Left forelimb (tissue), 1 donor: Measurements from ENCODE around the gene PSORS1C2.

Experiments used
- DNase-seq: peaks from one replicate; pipeline ENCODE4 v3.0.0-alpha.2; 2018; ENCODE audit warnings: low spot score

The PSORS1C2 gene

DNA sequence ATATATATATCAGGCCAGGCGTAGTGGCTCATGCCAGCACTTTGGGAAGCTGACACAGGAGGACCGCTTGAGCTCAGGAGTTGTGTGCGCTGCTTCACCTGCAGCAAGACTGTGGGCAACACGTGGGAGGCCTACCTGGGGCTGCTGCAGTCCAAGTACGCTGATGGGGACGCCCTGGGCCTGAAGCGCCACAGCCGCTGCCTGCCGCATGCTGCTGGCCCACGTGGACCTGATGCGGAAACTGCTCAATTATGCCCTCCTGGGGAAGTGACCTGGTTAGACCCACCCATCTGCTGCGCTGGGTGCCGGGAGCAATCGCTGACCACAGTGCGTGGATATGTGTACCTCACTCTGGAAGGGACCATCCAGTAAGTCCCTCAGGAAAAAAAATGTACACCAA lies 1.8 kb upstream of the PSORS1C2 start:
- DNase-seq, result no peak

DNA sequence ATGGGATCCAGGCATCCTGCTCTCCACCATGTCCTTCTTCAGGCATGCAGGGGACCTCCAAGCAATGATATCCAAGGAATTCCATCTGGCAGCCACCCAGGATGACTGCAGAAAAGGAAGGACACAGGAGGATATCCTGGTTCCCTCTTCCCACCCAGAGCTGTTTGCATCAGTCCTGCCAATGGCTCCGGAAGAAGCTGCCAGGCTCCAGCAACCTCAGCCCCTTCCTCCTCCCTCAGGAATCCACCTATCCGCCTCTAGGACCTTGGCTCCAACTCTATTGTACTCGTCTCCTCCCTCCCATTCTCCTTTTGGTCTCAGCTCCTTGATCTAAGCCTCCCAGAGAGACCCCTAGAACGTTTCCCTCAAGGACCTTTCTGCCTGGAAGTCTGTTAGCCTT lies 733 bp upstream of the PSORS1C2 start:
- no peak for DNase-seq

DNA sequence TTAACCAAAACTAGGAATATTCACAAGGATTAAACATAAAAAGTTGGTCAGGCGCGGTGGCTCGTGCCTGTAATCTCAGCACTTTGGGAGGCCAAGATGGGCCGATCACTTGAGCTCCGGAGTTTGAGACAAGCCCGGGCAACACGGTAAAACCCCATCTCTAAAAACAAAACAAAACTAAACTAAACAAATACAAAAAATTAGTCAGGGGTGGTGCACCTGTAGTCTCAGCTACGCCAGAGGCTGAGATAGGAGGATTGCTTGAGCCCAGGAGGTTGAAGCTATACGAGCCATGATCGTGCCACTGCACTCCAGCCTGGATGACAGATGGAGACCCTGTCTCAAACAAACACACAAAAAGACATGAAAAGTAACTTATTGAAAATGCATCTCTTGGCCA lies 3.2 kb downstream of the PSORS1C2 start:
- DNase-seq, result no peak

DNA sequence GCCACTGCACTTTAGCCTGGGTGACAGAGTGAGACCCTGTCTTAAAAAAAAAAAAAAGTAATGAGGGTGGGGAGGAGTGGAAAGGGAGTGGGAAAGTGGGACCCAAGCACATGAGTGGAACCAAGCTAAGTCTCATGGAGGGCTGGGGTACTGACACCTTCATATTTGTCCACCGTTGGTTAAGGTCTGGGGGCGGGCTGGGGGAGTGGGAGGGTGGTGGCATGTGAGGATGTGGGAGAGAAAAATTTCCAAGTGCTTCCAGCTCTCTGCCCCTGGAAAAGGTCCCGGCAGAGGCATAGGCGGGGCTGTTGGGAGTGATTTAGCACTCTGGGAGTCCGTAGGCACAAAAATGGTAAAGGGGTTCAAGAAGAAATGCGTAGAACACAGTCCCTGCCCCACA lies 6.1 kb downstream of the PSORS1C2 start:
- no peak for DNase-seq

DNA sequence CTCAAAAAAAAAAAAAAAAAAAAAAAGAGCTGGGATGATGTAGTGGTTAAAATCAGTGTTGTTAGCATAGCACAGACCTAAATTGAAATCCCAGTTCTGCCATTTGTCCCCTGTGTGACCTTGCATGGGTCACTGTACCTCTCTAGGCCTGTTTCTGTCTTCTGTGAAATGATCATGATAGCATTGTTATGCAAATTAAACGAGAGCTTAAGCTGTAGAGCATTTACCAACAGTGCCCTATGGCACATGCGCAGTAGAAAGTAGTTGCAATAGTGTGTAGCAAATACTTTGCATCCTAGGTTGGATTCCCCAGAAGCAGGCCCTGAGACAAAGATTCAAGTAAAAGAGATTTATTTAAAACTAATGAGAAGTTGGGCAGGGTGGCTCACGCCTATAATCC lies 7.3 kb downstream of the PSORS1C2 start:
- no peak for DNase-seq

DNA sequence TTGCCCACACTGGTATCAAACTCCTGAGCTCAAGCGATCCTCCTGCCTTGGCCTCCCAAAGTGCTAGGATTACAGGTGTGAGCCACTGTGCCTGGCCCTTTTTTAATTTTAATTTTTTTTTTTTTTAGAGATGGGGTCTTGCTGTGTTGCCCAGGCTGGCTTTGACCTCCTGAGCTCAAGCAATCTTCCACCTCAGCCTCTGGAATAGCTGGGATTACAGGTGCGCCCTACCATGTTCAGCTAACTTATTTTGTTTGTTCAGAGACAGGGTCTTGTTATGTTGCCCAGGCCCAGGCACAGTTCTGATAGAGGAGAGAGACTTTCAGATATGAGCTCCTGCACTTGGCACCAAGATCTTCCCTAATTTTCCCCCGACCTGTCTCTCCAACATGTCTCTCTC lies 8.1 kb downstream of the PSORS1C2 start:
- DNase-seq, result no peak

DNA sequence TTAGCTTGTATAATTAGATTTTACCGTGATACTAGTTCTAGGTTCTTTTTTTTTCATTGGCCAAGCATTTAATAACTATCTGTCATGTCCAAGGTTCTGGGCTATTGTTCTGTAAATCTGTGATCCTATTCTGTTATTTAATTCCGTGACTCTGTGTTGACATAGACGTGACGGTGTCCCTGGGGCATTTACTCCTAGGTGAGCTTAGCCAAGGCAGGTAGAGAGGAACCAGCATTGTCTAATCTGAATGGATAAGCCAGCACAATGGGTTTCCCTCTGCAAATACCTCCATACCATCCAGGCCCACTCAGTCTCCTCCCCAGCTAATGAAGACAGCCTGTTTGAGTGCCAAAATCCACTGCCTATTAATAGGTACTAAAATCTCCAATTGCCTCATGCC lies 9.7 kb downstream of the PSORS1C2 start:
- DNase-seq, result no peak

DNA sequence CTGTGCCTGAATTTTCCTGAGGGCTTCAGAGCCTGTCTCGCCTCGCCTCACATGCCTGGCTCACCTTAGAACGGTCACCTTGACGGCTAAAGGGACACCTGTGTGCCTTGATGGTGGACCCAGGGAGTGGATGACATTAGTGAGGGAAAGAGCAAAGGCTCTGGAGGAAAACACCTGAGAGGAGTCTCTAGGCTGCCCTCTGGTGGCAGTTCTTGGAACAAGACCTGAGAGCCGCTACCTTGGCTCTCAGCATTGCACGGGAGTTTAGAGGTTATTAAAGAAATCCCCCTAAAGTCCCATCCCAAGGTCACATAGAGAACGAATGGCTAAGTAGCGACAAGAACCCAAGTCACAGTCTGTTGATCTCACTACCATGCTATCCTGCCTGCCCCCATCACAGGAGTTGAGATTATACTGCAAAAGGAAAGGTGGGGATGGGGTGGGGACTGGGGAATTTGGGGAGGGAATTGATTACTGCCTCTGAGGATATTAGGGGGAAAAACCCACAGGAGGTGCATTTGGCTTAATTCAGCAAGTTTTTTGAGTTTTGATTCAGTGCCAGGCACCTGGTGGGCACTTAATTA lies 10.7 kb downstream of the PSORS1C2 start:
- DNase-seq, result no peak

DNA sequence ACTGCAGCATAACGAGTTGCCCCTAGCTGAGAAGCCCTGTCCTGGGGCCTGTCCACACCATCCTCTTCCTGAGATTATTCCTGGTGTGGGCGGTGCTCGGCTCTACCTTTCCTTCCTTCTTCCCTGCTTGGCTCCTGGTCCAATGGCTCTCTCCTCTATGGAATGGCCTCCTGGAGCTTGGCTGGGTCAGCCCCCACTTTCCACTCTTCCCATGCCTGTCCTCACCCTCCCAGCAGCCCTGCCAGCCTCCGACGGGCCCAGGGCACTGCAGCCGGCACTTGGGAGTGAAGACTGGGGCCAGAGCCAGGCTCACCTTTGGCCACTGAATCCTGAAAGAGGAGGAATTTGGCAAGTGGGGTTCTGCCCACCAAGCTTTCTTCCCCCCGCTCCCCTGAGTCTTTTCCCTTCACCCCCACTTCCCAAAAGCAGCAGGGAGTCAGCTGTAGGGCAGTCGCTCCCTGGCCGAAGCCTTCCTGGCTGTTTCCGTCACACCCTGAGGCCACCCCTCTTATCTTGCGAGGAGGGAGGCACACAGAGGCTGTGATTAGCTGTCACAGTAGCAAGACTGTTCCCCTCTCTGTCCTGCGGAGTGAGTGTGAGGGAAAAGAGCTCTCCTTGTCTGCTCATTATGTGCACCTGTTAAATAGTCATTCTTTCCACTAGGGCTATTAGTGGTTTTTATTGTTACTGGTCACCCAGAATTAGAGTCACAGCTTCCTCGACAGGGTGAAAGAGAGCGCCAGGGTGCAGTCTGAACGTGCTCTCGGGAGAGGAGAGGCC lies 12.3 kb downstream of the PSORS1C2 start:
- no peak for DNase-seq

DNA sequence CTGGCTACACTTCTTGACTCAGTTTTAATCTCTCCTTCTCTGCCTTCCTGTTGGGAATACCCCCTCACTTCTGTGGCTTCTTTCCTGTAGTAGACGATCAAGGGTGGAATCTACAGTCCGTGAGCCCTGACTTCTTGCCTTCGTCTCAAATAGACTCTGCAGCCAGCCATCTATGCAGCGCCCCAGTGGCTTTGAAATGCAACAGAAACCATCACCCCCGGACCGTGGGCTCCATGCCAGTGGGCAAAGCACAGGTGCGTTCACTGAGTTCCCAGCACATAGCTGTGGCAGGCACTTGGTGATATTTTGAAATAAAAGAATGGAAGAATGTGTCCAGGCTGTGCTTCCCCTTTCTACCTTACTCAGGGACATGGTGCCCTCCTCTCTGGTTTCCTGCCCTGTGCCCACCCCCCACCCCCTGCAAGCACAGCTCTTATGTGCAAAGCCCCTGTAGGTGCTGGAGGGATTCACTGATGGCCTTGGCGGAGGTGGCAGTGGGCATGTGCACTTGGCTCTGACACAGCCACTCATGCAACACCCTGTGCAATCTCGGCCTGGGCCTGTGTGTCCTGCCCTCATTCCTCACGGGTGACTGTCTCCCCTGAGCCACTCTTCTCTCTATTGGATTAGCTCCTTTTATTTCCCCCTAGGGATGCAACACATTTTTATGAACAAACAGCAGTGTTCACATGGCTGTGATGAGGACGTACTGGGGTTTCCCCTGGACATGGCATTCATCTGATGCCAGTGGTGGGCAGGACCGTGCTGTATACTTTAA lies 13.1 kb downstream of the PSORS1C2 start:
- DNase-seq, result no peak

DNA sequence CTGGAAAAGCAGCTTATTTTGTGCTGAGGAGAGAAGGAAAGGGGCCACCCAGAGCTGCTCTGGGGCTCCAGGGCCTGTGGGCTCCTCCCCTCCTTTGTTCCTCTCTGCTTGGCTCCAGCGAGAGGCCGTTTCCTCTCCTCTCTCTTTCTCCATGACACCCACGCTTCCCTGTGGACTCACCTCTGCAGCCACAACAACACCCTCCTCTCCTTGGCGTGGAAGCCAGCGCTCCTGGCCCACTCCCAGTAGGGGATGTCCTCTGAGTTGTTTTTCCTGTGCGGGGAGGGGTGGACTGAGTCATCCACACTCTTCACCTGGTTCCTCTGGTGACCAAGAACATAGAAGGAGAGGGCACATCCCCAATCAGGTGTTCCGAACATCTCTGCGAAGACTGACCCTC lies 13.7 kb downstream of the PSORS1C2 start:
- no peak for DNase-seq

DNA sequence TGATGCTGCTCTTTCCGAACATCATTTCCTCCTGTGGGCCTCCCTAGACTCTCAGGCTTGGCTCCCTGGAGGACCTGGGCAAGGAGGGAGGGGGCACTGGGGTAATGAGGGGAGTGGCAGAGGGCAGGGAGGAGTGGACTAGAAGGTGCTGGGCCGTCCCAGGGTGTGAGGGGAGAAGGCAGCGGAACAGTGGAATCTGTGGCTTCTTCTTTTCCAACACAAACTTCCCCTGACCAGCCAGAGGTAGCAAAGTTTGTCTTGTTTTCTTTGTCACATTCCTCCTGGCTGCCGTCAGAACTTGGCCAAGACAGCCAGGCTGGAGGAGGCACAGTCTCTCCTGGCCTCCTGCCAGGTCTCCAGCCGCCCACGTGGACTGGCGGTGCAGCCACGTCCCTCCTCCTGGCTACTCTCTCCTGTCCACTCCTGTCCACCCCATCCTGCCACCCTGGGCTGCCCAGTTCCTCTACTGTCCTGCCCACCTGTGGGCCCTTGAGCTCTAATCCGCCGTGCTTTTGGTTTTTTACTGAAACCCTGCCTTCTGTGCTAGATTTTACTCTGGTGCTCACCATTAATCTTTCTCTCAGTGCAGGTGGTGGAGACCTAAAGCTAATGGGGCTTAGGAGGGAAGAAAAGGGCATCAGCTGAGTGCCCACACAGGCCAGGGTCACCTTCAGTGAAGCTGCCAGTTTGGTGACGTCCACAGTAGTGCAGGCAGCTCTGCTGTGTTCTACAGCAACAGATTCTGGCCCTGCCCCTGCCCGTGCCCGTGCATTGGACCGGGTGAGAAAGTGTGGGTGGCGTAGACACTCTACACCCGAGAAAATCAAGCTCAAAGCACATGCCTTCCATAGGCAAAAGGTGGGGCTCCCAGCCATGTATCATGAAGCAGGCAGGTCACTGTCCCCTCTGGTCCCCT lies 15.8 kb downstream of the PSORS1C2 start:
- no peak for DNase-seq

DNA sequence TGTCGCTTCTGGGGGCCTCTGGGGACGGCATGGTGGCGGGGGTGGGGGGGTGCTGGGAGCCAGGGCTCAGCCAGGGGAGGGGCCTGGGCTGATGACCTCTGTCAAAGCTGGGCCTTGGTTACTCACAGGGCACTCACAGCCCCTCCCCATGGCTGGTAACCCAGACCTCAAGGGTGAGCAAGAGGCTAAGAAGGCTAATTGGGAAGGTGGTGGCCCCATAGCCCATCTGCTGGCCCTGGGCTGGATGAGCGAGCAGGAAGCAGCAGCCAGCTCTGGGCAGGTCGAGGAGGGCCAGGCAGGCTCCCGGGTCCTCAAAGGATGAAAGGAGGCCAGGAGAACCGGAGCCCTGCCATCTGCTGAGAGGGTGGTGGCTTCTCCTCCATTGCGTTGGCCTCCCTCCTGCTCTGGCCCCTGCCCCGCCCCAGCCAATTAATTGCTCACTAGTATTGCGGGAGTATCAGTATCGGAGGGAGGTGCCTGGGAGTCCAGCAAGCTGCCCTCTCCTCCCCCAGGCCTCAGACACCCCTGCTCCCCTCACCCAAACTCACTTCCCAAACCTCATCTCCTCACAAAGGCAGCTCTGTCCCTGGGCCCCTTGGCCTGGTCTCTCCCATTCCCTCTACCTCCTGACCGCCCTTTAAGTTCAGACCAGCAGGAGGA lies 17.6 kb downstream of the PSORS1C2 start:
- DNase-seq, result no peak

DNA sequence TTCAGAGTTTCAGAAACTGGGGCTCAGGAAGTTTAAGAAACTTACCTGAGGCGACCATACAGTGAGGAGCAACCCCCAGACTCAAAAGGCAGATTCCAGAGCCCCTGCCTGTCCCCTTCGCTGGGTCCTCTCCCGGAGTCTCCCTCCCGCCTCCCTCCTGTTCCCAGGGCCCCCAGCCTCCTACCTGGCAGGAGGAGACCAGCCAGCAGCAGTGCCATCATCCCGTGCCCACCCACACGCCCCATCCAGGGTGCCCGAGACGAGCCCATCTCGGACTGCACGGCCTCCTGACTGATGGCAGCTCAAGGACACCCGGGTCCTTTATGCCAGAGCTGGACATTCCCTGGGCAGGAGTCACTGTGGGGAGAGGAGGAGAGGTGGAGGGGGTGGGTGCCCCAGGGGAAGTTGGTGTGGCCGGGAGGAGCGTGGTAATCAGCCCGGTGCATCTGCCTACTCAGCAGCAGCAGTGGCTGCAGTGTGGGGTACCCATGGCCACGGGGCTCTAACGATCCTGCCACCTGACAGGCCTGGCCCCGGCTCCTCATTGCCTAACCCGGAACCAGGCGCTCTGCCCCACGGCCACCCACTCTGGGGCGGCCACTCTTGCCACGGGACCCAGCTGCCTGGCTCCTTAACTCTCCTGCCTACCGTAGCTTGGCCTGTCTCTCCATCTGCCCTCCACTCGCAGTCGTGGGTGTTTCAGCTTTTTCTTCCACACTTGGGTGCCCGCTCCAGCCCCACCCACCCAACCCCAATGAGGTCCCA lies 18.5 kb downstream of the PSORS1C2 start, which contains the start of gene CDSN:
CDSN (minus strand) TSS at position 296 of the 765 bp plus-strand sequence; CDS start at position 269, 27 bp downstream.
- DNase-seq, result no peak

DNA sequence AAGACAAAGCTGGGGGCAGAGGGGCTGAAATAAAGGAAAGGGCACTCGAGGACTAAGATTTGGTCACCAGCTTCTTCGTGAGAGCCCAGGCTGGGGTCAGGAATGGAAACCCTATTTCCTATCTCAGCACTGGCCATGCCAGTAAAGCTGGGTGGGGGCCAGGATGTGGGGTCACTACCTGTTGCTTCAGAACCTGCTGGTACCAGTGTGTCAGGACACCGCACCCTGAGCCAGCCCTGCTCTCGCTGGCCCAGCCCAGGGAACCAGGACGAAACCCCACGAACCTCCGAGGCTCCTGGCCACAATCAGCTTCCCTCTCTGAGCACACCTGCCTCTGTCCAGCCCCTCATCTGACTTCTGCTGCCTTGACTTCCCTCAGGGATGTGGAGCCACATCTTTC lies 20.7 kb downstream of the PSORS1C2 start:
- no peak for DNase-seq

DNA sequence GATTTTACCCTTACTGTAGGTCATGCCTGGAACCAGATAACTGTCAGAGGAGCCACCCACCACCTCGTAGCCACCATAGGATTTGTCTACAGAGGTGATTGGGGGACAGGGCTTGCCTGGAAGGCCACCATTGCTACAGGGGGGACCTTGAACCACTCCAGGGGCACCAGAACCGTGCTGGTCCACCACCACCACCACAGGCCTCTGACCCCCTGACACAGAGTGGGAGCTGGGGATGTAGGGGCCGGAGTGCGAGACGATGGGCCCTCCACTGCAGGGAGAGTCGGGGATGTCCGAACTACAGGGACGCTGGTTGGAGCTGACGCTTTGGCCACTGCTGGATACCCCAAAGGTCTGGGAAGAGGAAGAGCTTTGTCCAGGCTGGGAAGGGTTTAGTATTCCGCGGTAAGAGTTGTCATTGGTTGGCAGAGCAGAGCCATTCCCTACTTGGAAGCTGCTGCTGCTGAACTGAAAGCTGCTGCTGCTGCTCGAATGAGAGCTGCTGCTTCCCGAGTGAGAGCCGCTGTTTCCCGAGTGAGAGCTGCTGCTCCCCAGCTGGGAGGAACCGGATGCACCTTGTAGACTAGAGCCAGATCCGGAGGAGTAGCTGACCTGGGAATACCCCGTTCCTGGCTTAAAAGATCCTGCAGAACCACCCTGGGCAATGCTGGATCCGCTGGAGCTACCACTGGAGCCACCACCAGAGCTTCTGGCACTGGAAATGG lies 22.0 kb downstream of the PSORS1C2 start:
- no peak for DNase-seq

DNA sequence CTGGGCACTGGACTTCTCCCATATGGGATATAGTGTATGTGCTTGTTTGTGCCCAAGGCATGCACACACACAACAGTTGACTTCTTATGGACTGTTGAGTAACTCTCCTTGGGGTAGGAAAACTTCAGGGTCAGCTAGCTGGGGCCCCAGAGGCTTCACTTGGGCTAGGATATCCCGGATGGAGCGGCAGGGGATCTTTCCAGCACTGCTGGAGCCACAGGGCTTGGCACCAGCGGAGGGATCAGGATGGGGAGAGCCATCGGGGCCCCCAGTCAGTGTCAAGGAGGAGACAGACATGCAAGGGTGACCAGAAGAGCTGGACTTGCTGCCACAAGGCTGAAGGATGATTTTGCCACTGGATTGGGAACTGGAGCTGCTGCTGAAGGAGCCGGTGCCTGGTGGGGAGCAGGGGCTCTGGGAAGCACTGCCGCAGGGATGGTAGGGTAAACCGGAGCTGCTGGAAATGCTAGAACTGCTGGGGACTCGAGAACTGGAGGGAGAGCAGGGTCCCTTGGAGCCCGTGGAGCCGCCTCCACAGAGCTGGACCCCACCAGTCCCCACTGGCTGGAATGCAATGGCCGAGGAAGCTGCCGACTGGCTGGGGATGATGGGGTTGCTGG lies 22.8 kb downstream of the PSORS1C2 start:
- no peak for DNase-seq

DNA sequence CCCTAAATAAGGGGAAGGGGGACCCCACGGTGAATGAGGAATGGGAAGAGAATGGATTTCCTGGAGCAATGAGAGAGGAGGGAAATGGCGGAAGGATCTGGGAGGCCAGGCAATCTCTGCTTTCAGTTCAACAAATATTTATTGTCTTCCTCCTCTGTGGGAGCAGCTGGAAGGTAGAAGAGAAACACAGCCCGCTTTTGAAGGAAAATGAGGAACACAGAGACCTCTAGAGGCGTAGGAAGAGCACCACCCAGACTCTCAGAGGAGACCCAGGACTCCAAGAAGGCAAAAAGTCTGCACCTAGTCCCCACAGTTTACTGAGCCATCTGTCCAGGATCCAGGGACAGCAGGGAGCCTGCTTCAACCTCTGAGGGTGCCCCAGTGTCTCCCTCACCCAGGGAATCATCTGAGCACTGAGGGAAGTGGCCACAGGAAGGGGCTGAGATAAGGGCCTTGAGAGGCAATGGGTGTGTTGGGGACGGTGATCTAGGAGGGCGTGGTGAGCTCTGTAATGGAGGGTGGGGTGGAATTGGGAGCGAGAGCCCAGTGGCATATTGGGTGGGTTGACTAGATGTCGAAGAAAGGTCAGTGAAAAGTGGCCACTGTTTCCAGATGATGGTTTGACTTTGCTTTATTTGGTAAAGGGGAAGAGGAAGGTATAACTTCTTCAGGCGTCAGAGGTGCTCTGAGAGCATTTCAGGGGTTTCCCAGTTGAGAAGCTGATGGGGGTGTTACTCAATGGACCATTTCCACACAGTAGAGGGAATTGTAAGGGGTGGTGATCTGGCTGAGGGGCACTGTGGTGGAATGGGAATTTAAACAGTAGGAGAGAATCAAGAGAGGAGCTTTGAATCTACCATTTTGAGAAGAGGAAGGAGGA lies 23.7 kb downstream of the PSORS1C2 start:
- DNase-seq, result no peak

DNA sequence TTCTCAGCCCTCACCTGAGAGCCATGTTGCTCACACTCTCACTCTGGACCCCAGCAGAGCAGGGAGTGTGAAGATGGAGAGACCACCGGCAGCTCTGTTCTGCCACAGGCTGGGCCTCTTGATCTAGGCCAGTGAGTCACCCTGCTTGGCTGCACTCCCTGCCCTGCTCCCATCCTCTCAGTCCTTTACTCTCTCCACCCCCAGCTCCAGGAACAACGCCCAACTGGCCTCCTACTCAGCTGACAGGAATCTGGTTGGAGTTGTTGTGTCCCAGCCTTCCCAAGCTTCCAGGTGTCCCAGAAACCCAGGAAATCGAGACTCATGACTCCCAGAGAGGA lies 24.4 kb downstream of the PSORS1C2 start, which contains the start of gene PSORS1C1:
PSORS1C1 (plus strand) TSS at position 260 of the 338 bp plus-strand sequence. CDS start 14,833 bp downstream, outside the sequence.
- DNase-seq, result no peak
